ENCODE data around the gene VPS18. TPM values are rescaled to one million over a fixed set of nuclear protein-coding genes. Genes with fewer than 3 reads are reported as not detected.

Gene VPS18
- total and polyA plus RNA-seq, 4 donors = 16.1 to 31.5 (median 21.1) TPM

DNA sequence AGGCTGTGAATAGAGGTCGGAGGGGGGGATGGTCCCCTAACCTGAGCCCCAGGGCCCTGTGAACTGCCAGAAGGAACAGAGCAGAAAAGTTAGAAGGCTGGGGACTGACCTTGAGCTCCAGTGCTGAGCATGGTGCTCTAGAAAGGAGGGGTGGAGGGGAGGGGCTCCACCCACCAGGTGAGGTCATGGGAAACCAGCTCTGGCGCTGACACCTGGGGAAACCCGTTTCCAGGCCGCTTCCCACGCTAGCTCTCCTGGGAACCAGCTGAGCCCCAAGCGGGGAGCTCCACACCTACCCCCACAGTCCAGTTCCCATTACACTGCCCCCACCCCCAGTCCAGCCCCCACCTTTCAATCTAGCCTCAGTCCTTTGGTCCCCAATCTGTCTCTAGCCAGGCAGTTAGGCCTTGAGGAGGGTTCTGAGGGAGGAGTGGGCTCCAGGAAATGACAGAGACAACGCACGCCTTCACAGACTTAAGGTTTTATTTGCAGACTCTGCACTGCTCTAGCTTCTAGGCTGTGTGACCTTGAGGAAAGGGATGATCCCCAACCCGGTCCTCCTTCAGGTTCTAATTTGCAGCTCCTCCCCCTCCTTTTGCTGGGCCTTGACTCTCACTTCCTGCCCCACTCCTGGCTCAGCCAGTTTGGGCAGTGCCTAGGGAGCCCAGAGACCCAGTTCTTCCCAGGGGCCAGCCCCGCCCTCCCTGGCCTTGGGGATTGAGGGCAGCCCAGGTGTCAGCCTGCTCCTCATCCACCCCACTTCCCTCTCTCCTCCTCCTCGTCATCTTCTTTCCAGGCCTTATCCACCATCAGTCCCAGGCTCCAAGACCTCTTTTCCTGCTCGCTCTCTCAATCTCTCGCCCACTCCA, 22.3 kb upstream of the VPS18 start:
- Histone ChIP-seq H3K9me3 (ENCODE audit: control insufficient read depth in 4 of 4, insufficient read depth in 3 of 4, low read length in 3 of 4) (no peaks in the 10 kb centered on the region), H3K4me3 (no peak overlapping the region), H3K9ac (ENCODE audit: insufficient read depth in 1 of 2, low read length in 2 of 2) (no peak overlapping the region), H3K4me1 (ENCODE audit: control insufficient read depth in 5 of 5, insufficient read depth in 5 of 5, low read length in 5 of 5) (peaks cover 0 to 13% (median 4%) of the 10 kb centered on the region in 5 donors), H3K36me3 (ENCODE audit: control insufficient read depth in 4 of 4, insufficient read depth in 4 of 4, low read length in 4 of 4) (no peaks in the 10 kb centered on the region), H3K27ac (ENCODE audit: low read depth in 1 of 2, low read length in 1 of 2) (no peak overlapping the region), H3K27me3 (ENCODE audit: control insufficient read depth in 3 of 3, insufficient read depth in 3 of 3, low read length in 2 of 3) (peaks cover 0 to 5% (median 0%) of the 10 kb centered on the region in 3 donors)
- TF ChIP-seq, protein P1, sequence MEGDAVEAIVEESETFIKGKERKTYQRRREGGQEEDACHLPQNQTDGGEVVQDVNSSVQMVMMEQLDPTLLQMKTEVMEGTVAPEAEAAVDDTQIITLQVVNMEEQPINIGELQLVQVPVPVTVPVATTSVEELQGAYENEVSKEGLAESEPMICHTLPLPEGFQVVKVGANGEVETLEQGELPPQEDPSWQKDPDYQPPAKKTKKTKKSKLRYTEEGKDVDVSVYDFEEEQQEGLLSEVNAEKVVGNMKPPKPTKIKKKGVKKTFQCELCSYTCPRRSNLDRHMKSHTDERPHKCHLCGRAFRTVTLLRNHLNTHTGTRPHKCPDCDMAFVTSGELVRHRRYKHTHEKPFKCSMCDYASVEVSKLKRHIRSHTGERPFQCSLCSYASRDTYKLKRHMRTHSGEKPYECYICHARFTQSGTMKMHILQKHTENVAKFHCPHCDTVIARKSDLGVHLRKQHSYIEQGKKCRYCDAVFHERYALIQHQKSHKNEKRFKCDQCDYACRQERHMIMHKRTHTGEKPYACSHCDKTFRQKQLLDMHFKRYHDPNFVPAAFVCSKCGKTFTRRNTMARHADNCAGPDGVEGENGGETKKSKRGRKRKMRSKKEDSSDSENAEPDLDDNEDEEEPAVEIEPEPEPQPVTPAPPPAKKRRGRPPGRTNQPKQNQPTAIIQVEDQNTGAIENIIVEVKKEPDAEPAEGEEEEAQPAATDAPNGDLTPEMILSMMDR (IDR thresholded peaks at IDR 0.05; ENCODE audit: control extremely low read depth, extremely low read depth) = no peak
- ATAC-seq (ENCODE audit: insufficient read depth, low FRiP score) = no peak
- WGBS, 2 donors = 79 to 80% methylated on average over 13 of the region's 13 CpGs
- peak; percentile 54 to 77 (median 76) for DNase-seq

DNA sequence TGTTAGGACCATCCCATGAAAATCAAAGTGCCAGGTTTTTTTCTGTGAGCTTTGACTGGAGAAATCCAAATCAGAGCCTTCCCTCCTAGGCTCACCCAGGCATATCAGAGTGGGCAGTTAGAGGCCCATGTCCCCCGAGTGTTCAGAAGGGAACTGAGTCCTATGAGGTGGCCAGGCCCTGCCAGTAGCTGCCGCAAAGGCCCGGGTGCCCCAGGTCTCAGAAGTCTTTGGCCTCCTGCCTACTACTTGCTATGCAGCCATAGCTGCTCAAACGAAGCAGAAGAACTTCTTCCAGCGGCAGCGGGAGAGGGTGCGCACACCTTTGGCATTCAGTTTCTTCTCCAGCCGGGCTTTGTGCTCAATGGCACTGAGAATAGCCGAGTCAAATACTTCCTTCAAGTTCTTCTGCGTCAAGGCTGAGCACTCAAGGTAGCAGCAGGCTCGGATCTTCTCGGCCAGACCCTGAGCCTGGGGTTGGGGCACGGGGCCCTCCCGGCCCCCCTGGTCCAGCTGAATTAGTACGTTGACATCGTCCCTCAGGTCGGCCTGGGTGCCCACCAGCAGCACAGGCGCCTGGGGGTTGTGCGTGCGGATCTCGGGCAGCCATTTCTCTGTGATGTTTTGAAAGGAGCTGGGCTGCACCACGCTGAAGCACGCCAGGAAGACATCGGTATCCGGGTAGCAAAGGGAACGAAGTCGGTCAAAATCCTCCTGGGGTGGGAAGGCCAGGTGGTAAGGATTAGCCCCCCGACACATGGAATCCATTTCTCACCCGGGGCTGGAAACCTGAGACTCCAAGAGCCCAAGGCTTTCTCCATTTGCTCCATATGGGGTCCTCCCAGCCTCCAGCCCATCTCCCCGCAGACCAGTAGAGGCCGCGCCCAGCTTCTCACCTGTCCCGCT, 21.2 kb upstream of the VPS18 start:
- Histone ChIP-seq H3K9ac (ENCODE audit: insufficient read depth in 1 of 2, low read length in 2 of 2) (no peak overlapping the region), H3K4me3 (no peak overlapping the region), H3K4me1 (ENCODE audit: control insufficient read depth in 5 of 5, insufficient read depth in 5 of 5, low read length in 5 of 5) (peaks cover 0 to 13% (median 4%) of the 10 kb centered on the region in 5 donors), H3K27me3 (ENCODE audit: control insufficient read depth in 3 of 3, insufficient read depth in 3 of 3, low read length in 2 of 3) (peaks cover 0 to 5% (median 0%) of the 10 kb centered on the region in 3 donors), H3K36me3 (ENCODE audit: control insufficient read depth in 4 of 4, insufficient read depth in 4 of 4, low read length in 4 of 4) (no peaks in the 10 kb centered on the region), H3K27ac (ENCODE audit: low read depth in 1 of 2, low read length in 1 of 2) (no peak overlapping the region), H3K9me3 (ENCODE audit: control insufficient read depth in 4 of 4, insufficient read depth in 3 of 4, low read length in 3 of 4) (no peaks in the 10 kb centered on the region)
- no peak for DNase-seq
- ATAC-seq (ENCODE audit: insufficient read depth, low FRiP score) = no peak
- TF ChIP-seq, protein P1 (IDR thresholded peaks at IDR 0.05; ENCODE audit: control extremely low read depth, extremely low read depth) = no peak
- 63 to 67% methylated on average over 33 of the region's 33 CpGs for WGBS, 2 donors

DNA sequence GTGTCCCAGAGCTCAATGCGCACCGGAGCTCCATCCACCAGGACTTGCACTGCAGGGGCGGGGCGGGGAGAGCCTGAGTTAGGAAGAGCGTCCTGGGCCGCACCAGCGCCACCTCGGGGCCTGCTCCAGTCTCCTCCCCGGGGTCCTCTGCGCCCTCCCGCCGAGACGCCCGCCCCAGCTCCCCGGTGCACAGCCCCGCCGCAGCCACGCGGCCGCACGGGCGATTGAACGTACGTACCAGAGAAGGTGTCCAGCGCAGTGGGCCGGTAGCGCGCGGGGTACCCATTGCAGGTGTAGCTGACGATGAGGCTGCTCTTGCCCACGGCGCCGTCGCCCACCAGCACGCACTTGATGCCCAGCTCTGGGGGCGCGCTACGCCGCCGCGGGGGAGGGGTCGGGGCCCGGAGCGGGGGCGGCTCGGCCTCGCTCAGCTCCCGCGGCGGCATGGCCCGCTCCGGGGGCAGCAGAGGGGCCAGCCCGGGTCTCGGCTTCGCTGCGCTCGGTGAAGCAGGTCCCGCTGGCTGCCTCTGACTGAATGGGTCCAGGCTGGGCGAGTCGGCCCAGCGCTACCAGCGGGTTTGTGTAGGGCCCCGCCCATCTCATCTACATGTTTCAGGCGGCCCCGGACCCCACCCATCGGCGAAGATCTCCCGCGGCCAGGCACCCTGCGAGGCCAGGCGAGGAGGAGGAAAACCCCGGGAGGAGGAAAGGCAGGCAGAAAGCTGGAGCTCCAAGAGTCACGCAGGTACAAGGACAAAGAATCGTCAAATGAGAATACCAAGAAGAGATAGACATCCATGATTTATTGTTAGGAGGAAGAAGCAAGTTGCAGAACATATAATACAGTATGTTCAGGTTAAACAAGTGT, 20.3 kb upstream of the VPS18 start, which contains the start of gene RHOV:
TSS of gene RHOV (minus strand) at position 541 of the 868 bp plus-strand sequence. CDS start at position 446, 95 bp downstream.
- DNase-seq = peak; percentile 50 to 64 (median 60)
- Histone ChIP-seq H3K4me3 (peak within 1 kb of the TSS; percentile 38), H3K9me3 (ENCODE audit: control insufficient read depth in 4 of 4, insufficient read depth in 3 of 4, low read length in 3 of 4) (no peaks in the 10 kb centered on the region), H3K27ac (ENCODE audit: low read depth in 1 of 2, low read length in 1 of 2) (no peak within 1 kb of the TSS), H3K27me3 (ENCODE audit: control insufficient read depth in 3 of 3, insufficient read depth in 3 of 3, low read length in 2 of 3) (peaks cover 0 to 5% (median 0%) of the 10 kb centered on the region in 3 donors), H3K4me1 (ENCODE audit: control insufficient read depth in 5 of 5, insufficient read depth in 5 of 5, low read length in 5 of 5) (peaks cover 0 to 13% (median 4%) of the 10 kb centered on the region in 5 donors), H3K36me3 (ENCODE audit: control insufficient read depth in 4 of 4, insufficient read depth in 4 of 4, low read length in 4 of 4) (no peaks in the 10 kb centered on the region), H3K9ac (ENCODE audit: insufficient read depth in 1 of 2, low read length in 2 of 2) (no peak within 1 kb of the TSS)
- peak; percentile 68 for ATAC-seq (ENCODE audit: insufficient read depth, low FRiP score)
- TF ChIP-seq, protein P1 (IDR thresholded peaks at IDR 0.05; ENCODE audit: control extremely low read depth, extremely low read depth) = no peak
- WGBS, 2 donors = 1% methylated on average over 61 to 74 of the region's 74 CpGs

Data from lung (tissue), 12 donors.